Measurements from ENCODE around the gene ARSB. TPM values are rescaled to one million over a fixed set of nuclear protein-coding genes. Genes with fewer than 3 reads are reported as not detected.
"Not testable (repeated sequence)": the region's sequence is repeated elsewhere in the genome, so short reads cannot be mapped to it uniquely, and the experiment has no call there.

ARSB gene
- total and polyA plus RNA-seq, 2 donors (not counting 1 experiment from before 2014, with no cell fraction given) = 4.6 to 9.8 TPM

DNA sequence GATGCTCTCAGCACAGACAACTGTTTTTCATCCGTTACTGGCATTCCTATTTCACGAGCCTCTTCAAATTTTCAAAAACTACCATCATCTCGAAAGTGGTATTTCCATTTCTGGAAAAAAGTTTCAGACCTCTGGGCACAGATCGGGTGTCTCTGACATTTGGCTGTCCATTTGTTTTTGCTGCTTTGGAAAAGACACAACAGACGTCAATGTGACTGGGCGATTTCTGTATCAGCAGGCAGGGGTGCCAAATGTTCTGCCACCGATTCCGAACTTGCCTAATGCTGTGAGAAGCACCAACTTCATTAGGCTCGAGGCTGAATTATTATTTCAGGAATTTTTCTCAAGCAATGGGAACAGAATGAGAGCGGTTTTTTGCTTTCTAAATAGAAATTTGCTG is 105.6 kb downstream of the ARSB start:
- H3K4me1 Mint-ChIP-seq = no peaks in the 10 kb centered on the region
- no peaks in the 10 kb centered on the region for H3K27me3 Mint-ChIP-seq
- H3K27ac ChIP-seq (ENCODE audit: low read length in 2 of 2) = no peak overlapping the region
- H3K4me2 ChIP-seq (replicated peaks; ENCODE audit: low read depth, low read length, poor library complexity, severe bottlenecking) = no peak overlapping the region
- H3K27ac Mint-ChIP-seq = no peak overlapping the region
- H3K9ac ChIP-seq (ENCODE audit: low read length) = no peak overlapping the region
- no peak overlapping the region for H3K4me3 ChIP-seq (ENCODE audit: control extremely low read depth in 1 of 5, extremely low read depth in 1 of 5, insufficient read depth in 1 of 5, low read depth in 2 of 5, low read length in 4 of 5)
- no peak overlapping the region for H2AFZ ChIP-seq (ENCODE audit: insufficient read depth, low read depth, low read length, poor library complexity, severe bottlenecking)
- POLR2A ChIA-PET = no interaction called here
- H3K36me3 ChIP-seq (replicated peaks in 1 of 2; ENCODE audit: control extremely low read depth in 1 of 2, control insufficient read depth in 1 of 2, extremely low read depth in 1 of 2, insufficient read depth in 2 of 2, low read length in 1 of 2) = peaks cover 0 to 2% of the 10 kb centered on the region in 2 experiments
- intact Hi-C loops (cut with micrococcal nuclease) = no loop called here
- no peaks in the 10 kb centered on the region for H3K4me1 ChIP-seq (ENCODE audit: control insufficient read depth in 2 of 2, insufficient read depth in 2 of 2, low read length in 2 of 2)
- H3K27me3 ChIP-seq (replicated peaks in 1 of 4; ENCODE audit: control extremely low read depth in 1 of 4, control insufficient read depth in 3 of 4, insufficient read depth in 4 of 4, low read length in 3 of 4) = no peaks in the 10 kb centered on the region
- CTCF ChIA-PET = no interaction called here
- no peaks in the 10 kb centered on the region for H3K9me3 ChIP-seq (ENCODE audit: control extremely low read depth in 1 of 3, control insufficient read depth in 2 of 3, insufficient read depth in 1 of 3, low read length in 2 of 3)
- no peaks in the 10 kb centered on the region for H4K20me1 ChIP-seq (ENCODE audit: control insufficient read depth, insufficient read depth, low read length, poor library complexity, severe bottlenecking)
- H3K9me3 Mint-ChIP-seq (ENCODE audit: insufficient read depth) = no peaks in the 10 kb centered on the region
- 95% methylated on average over 8 of the region's 10 CpGs for WGBS (ENCODE audit: insufficient coverage)
- H3K79me2 ChIP-seq (ENCODE audit: control insufficient read depth, insufficient read depth, low read length) = no peaks in the 10 kb centered on the region
- DNase-seq (no peak), ATAC-seq (ENCODE audit: low read depth) (no peak)
- H3K4me3 Mint-ChIP-seq = no peak overlapping the region
- TF ChIP-seq EZH2 (IDR thresholded peaks at IDR 0.05; ENCODE audit: borderline replicate concordance, insufficient read depth, low read depth, low read length, poor library complexity, severe bottlenecking) = no peak
- TF ChIP-seq, protein P1, sequence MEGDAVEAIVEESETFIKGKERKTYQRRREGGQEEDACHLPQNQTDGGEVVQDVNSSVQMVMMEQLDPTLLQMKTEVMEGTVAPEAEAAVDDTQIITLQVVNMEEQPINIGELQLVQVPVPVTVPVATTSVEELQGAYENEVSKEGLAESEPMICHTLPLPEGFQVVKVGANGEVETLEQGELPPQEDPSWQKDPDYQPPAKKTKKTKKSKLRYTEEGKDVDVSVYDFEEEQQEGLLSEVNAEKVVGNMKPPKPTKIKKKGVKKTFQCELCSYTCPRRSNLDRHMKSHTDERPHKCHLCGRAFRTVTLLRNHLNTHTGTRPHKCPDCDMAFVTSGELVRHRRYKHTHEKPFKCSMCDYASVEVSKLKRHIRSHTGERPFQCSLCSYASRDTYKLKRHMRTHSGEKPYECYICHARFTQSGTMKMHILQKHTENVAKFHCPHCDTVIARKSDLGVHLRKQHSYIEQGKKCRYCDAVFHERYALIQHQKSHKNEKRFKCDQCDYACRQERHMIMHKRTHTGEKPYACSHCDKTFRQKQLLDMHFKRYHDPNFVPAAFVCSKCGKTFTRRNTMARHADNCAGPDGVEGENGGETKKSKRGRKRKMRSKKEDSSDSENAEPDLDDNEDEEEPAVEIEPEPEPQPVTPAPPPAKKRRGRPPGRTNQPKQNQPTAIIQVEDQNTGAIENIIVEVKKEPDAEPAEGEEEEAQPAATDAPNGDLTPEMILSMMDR (IDR thresholded peaks at IDR 0.05) = no peak

- H3K4me1 ChIP-seq (ENCODE audit: control insufficient read depth in 2 of 2, insufficient read depth in 2 of 2, low read length in 2 of 2); H3K9me3 Mint-ChIP-seq (ENCODE audit: insufficient read depth); H2AFZ ChIP-seq (ENCODE audit: insufficient read depth, low read depth, low read length, poor library complexity, severe bottlenecking); CTCF ChIA-PET; H3K4me2 ChIP-seq (replicated peaks; ENCODE audit: low read depth, low read length, poor library complexity, severe bottlenecking); H3K27ac Mint-ChIP-seq; H3K27me3 Mint-ChIP-seq; H3K4me3 Mint-ChIP-seq; H3K4me3 ChIP-seq (ENCODE audit: control extremely low read depth in 1 of 5, extremely low read depth in 1 of 5, insufficient read depth in 1 of 5, low read depth in 2 of 5, low read length in 4 of 5); H3K9ac ChIP-seq (ENCODE audit: low read length); H3K4me1 Mint-ChIP-seq; H3K9me3 ChIP-seq (ENCODE audit: control extremely low read depth in 1 of 3, control insufficient read depth in 2 of 3, insufficient read depth in 1 of 3, low read length in 2 of 3); H4K20me1 ChIP-seq (ENCODE audit: control insufficient read depth, insufficient read depth, low read length, poor library complexity, severe bottlenecking); DNase-seq; H3K27me3 ChIP-seq (replicated peaks in 1 of 4; ENCODE audit: control extremely low read depth in 1 of 4, control insufficient read depth in 3 of 4, insufficient read depth in 4 of 4, low read length in 3 of 4); H3K27ac ChIP-seq (ENCODE audit: low read length in 2 of 2); H3K36me3 ChIP-seq (replicated peaks in 1 of 2; ENCODE audit: control extremely low read depth in 1 of 2, control insufficient read depth in 1 of 2, extremely low read depth in 1 of 2, insufficient read depth in 2 of 2, low read length in 1 of 2); H3K79me2 ChIP-seq (ENCODE audit: control insufficient read depth, insufficient read depth, low read length); intact Hi-C loops (cut with micrococcal nuclease); POLR2A ChIA-PET; ATAC-seq (ENCODE audit: low read depth): not testable (repeated sequence)
- 92% methylated on average over 2 of the region's 2 CpGs for WGBS (ENCODE audit: insufficient coverage)
Observed at GRCh38 chr5:78866076-78866475, 119.0 kb downstream of the ARSB start.
